Neuronal stem cell (in vitro differentiated cells): Measurements from ENCODE around the gene PDE4C.

Experiments used
- DNase-seq: peaks from one replicate; pipeline ENCODE4 v3.0.0-alpha.2; 2013; ENCODE audit warnings: low spot score
- H2AFZ ChIP-seq: one replicate; pipeline ENCODE4 v1.6.1; 2013; ENCODE audit warnings: mild to moderate bottlenecking, low read length, inconsistent platforms
- H2AK5ac ChIP-seq: 2 replicates; pipeline ENCODE4 v1.6.1; 2013; ENCODE audit warnings: low read depth, mild to moderate bottlenecking, inconsistent platforms, low read length, moderate library complexity, mixed read lengths
- H2BK120ac ChIP-seq: 2 replicates; pipeline ENCODE4 v1.6.1; 2013; ENCODE audit warnings: low read depth, mild to moderate bottlenecking, inconsistent platforms, low read length, moderate library complexity, mixed read lengths
- H2BK12ac ChIP-seq: one replicate; pipeline ENCODE4 v1.6.1; 2013; ENCODE audit warnings: low read length, inconsistent platforms
- H2BK15ac ChIP-seq: 2 replicates; pipeline ENCODE4 v1.6.1; 2013; ENCODE audit warnings: mild to moderate bottlenecking, low read length, inconsistent platforms, mixed read lengths
- H2BK5ac ChIP-seq: one replicate; pipeline ENCODE4 v1.6.1; 2013; ENCODE audit warnings: inconsistent platforms, mild to moderate bottlenecking, low read length, moderate library complexity
- H3K14ac ChIP-seq: one replicate; pipeline ENCODE4 v1.6.1; 2013; ENCODE audit warnings: low read length, inconsistent platforms
- H3K18ac ChIP-seq: 2 replicates; pipeline ENCODE4 v1.6.1; 2013; ENCODE audit warnings: low read length, inconsistent platforms
- H3K23ac ChIP-seq: 2 replicates; pipeline ENCODE4 v1.6.1; 2013; ENCODE audit warnings: low read depth, mild to moderate bottlenecking, mixed read lengths, low read length, inconsistent platforms; ENCODE audit not compliant: poor library complexity
- H3K27ac ChIP-seq: replicated peaks from 3 replicates; pipeline ENCODE4 v1.5.1; 2013; ENCODE audit warnings: low read length, inconsistent platforms
- H3K27me3 ChIP-seq, 3 experiments: 2 replicates each; pipeline ENCODE4 v1.6.1; 2013; ENCODE audit warnings: low read length in 3 of 3, mild to moderate bottlenecking in 2 of 3, inconsistent platforms in 1 of 3, low read depth in 1 of 3, mixed read lengths in 1 of 3, moderate library complexity in 1 of 3; ENCODE audit not compliant: control insufficient read depth in 3 of 3, insufficient read depth in 3 of 3
- H3K36me3 ChIP-seq, 2 donors: replicated peaks in 1 of 2; 2 replicates each; pipeline ENCODE4 v1.6.1; 2013; ENCODE audit warnings: low read length in 2 of 2; ENCODE audit not compliant: control insufficient read depth in 2 of 2, insufficient read depth in 2 of 2
- H3K4ac ChIP-seq: 2 replicates; pipeline ENCODE4 v1.6.1; 2013; ENCODE audit warnings: inconsistent platforms, mild to moderate bottlenecking, low read length, moderate library complexity
- H3K4me1 ChIP-seq, 2 donors: 1 replicate in 1 of 2; 2 replicates in 1 of 2; pipeline ENCODE4 v1.6.1; 2013; ENCODE audit warnings: low read length in 2 of 2, low read depth in 1 of 2; ENCODE audit not compliant: control insufficient read depth in 2 of 2, insufficient read depth in 1 of 2
- H3K4me2 ChIP-seq: one replicate; pipeline ENCODE4 v1.6.1; 2013; ENCODE audit warnings: mild to moderate bottlenecking, low read length, inconsistent platforms; ENCODE audit not compliant: insufficient read depth, poor library complexity, severe bottlenecking
- H3K4me3 ChIP-seq, 2 donors: 2 replicates each; pipeline ENCODE4 v1.5.1; 2013; ENCODE audit warnings: low read length in 2 of 2, mild to moderate bottlenecking in 2 of 2, inconsistent platforms in 1 of 2, moderate library complexity in 1 of 2
- H3K79me1 ChIP-seq: one replicate; pipeline ENCODE4 v1.6.1; 2013; ENCODE audit warnings: low read depth, mild to moderate bottlenecking, inconsistent platforms, low read length, moderate library complexity
- H3K9ac ChIP-seq: one replicate; pipeline ENCODE4 v1.6.1; 2013; ENCODE audit warnings: mild to moderate bottlenecking, low read depth, low read length, inconsistent platforms; ENCODE audit not compliant: poor library complexity
- H3K9me3 ChIP-seq, 2 donors: replicated peaks in 1 of 2; 2 replicates each; pipeline versions ENCODE3 to v1.6.1; 2013; ENCODE audit warnings: low read length in 2 of 2, mild to moderate bottlenecking in 2 of 2, inconsistent platforms in 1 of 2, low read depth in 1 of 2, mixed read lengths in 1 of 2, moderate library complexity in 1 of 2; ENCODE audit not compliant: control insufficient read depth in 2 of 2, insufficient read depth in 1 of 2
- H4K8ac ChIP-seq: one replicate; pipeline ENCODE4 v1.6.1; 2013; ENCODE audit warnings: low read depth, mild to moderate bottlenecking, inconsistent platforms, low read length, moderate library complexity
- H4K91ac ChIP-seq: one replicate; pipeline ENCODE4 v1.6.1; 2013; ENCODE audit warnings: low read length, low read depth, mild to moderate bottlenecking, inconsistent platforms; ENCODE audit not compliant: poor library complexity
- WGBS, 2 donors: extraction: QIAGEN DNeasy Blood & Tissue Kit; methylation state at CpG; one replicate each; pipeline ENCODE4 v1.1.7; 2013; ENCODE audit warnings: missing lambda C conversion rate in 2 of 2, mixed read lengths in 1 of 2; ENCODE audit not compliant: insufficient read length in 2 of 2, insufficient replicate concordance in 1 of 2; ENCODE audit errors: extremely low coverage in 2 of 2; 5-methylcytosine and 5-hydroxymethylcytosine counted together

PDE4C gene

DNA sequence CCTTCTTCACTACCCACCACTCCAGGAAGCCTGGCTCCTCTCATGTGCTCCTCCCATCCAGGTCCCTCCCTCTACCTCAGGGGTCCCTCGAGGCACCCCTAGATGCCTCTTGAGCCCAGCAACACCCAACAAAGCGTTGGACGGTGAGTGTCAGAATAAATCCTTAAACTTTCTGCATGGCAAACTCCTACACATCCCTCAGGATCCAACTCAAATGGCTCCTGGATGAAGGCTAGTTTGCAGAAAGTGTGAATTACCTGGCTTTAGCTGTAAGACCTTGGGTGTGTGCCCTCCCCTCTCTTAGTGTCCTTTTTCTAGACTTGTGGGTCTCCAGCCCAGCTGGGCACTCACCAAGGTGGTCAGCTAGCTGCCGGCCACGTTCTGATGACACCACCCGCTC, 27.9 kb downstream of the PDE4C start:
- no peak overlapping the region for H3K18ac ChIP-seq
- H3K36me3 ChIP-seq, result peaks cover 8 to 43% of the 10 kb centered on the region in 2 donors
- no peak overlapping the region for H3K4me2 ChIP-seq
- no peak overlapping the region for H3K4ac ChIP-seq
- H2BK15ac ChIP-seq, result no peak overlapping the region
- H3K14ac ChIP-seq, result no peak overlapping the region
- H2BK12ac ChIP-seq, result no peak overlapping the region
- no peak overlapping the region for H4K91ac ChIP-seq
- H4K8ac ChIP-seq, result no peak overlapping the region
- no peak overlapping the region for H3K9ac ChIP-seq
- H3K4me1 ChIP-seq, result peaks cover 11 to 14% of the 10 kb centered on the region in 2 donors
- H3K23ac ChIP-seq, result no peak overlapping the region
- no peak overlapping the region for H3K27ac ChIP-seq
- H2AFZ ChIP-seq, result no peak overlapping the region
- no peak overlapping the region for H2BK120ac ChIP-seq
- no peak overlapping the region for H2AK5ac ChIP-seq
- H2BK5ac ChIP-seq, result no peak overlapping the region
- no CpG with 5 or more reads among the region's 6 CpGs for WGBS, 2 donors
- H3K79me1 ChIP-seq, result peaks cover 6% of the 10 kb centered on the region
- no peak overlapping the region for H3K4me3 ChIP-seq
- DNase-seq, result no peak
- peaks cover 0 to 2% of the 10 kb centered on the region in 2 donors for H3K9me3 ChIP-seq
- H3K27me3 ChIP-seq, result peaks cover 0 to 14% (median 5%) of the 10 kb centered on the region in 3 experiments

DNA sequence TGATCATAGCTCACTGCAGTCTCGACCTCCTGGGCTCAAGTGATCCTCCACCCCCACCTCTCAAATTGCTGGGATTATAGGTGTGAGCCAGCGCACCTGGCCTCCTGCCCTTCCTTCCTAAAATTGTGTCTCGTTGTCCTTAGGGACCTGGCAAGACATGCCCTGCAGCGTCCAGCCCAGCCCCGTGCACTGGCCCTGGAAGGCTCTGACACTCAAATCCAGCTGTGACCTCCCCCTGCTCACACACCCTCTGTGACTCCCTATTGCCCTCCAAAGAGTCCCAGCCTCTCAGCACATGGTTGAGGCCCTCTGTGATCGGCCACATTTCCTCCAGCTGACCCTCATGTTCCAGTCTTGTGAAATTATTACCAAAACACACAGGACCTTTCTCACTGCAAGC, 28.3 kb downstream of the PDE4C start:
- Histone ChIP-seq H3K9me3 (no peaks in the 10 kb centered on the region), H3K18ac (no peak overlapping the region), H3K36me3 (peaks cover 8 to 43% of the 10 kb centered on the region in 2 donors), H3K4me1 (peaks cover 7 to 9% of the 10 kb centered on the region in 2 donors), H3K27ac (no peak overlapping the region), H3K9ac (no peak overlapping the region), H3K4me2 (no peak overlapping the region), H2BK5ac (no peak overlapping the region), H3K79me1 (peaks cover 3% of the 10 kb centered on the region), H2BK12ac (no peak overlapping the region), H2AFZ (no peak overlapping the region), H3K14ac (no peak overlapping the region), H2AK5ac (no peak overlapping the region), H3K4me3 (no peak overlapping the region), H2BK120ac (no peak overlapping the region), H3K23ac (no peak overlapping the region), H2BK15ac (no peak overlapping the region), H3K4ac (peak overlapping the region; percentile 66), H3K27me3 (peaks cover 0 to 10% (median under 1%) of the 10 kb centered on the region in 3 experiments), H4K91ac (no peak overlapping the region), H4K8ac (no peak overlapping the region)
- WGBS, 2 donors, result no CpG with 5 or more reads among the region's 6 CpGs
- no peak for DNase-seq

DNA sequence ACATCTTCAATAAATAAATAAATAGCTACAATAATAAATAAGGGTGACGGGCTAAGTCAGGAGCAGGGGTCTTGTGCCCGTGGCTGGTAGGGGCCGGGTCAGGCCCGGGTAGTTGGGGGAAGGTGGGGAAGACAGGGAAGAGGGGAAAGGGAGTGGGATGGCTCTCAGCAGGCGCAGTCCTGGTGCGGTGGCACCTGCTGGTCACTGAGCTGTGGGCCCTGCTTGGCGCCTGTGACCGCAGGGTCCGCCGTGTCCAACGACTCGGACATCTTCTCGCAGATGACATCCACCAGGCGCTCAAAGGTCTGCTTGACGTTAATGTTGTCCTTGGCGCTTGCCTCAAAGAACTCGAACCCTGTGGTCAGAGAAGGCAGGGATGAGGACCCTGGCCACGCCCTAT, 28.9 kb downstream of the PDE4C start:
- Histone ChIP-seq H3K4me2 (no peak overlapping the region), H2BK120ac (no peak overlapping the region), H3K27me3 (peaks cover 0 to 4% (median 0%) of the 10 kb centered on the region in 3 experiments), H2BK15ac (no peak overlapping the region), H2AFZ (no peak overlapping the region), H2AK5ac (no peak overlapping the region), H3K9me3 (no peaks in the 10 kb centered on the region), H3K79me1 (peaks cover 1% of the 10 kb centered on the region), H3K23ac (no peak overlapping the region), H3K36me3 (peaks cover 8 to 43% of the 10 kb centered on the region in 2 donors), H3K14ac (no peak overlapping the region), H3K4me1 (peaks cover 7 to 9% of the 10 kb centered on the region in 2 donors), H3K4ac (no peak overlapping the region), H3K27ac (no peak overlapping the region), H2BK5ac (no peak overlapping the region), H4K8ac (no peak overlapping the region), H4K91ac (no peak overlapping the region), H3K4me3 (no peak overlapping the region), H2BK12ac (no peak overlapping the region), H3K18ac (no peak overlapping the region), H3K9ac (no peak overlapping the region)
- whole genome bisulfite sequencing, 2 donors, result no CpG with 5 or more reads among the region's 18 CpGs
- no peak for DNase-seq

DNA sequence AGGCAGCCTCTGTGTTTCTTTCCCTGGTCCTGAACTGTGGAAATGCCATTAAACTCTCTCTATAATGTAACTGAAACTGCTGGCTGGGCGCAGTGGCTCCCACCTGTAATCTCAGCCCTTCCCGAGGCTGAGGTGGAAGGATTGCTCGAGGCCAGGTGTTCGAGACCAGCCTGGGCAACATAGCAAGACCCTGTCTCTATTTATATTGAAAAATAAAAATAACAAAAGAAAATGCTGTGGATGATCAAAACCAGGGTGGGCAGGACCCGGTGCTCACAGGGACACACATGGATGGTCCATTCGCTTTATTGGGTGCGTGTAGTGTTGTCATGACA, 29.8 kb downstream of the PDE4C start:
- H2BK15ac ChIP-seq, result no peak overlapping the region
- H3K4me2 ChIP-seq, result no peak overlapping the region
- no peaks in the 10 kb centered on the region for H3K9me3 ChIP-seq
- no peak overlapping the region for H3K14ac ChIP-seq
- peaks cover 8 to 43% of the 10 kb centered on the region in 2 donors for H3K36me3 ChIP-seq
- DNase-seq, result no peak
- no peak overlapping the region for H3K27ac ChIP-seq
- no peak overlapping the region for H3K4me3 ChIP-seq
- H3K79me1 ChIP-seq, result peaks cover 1% of the 10 kb centered on the region
- no peak overlapping the region for H3K9ac ChIP-seq
- H3K4ac ChIP-seq, result no peak overlapping the region
- no CpG with 5 or more reads among the region's 7 CpGs for WGBS, 2 donors
- H3K18ac ChIP-seq, result no peak overlapping the region
- H3K4me1 ChIP-seq, result peaks cover 7 to 14% of the 10 kb centered on the region in 2 donors
- H3K27me3 ChIP-seq, result no peaks in the 10 kb centered on the region
- no peak overlapping the region for H4K8ac ChIP-seq
- H2AK5ac ChIP-seq, result no peak overlapping the region
- no peak overlapping the region for H4K91ac ChIP-seq
- no peak overlapping the region for H2BK5ac ChIP-seq
- H2AFZ ChIP-seq, result no peak overlapping the region
- no peak overlapping the region for H3K23ac ChIP-seq
- no peak overlapping the region for H2BK12ac ChIP-seq
- H2BK120ac ChIP-seq, result no peak overlapping the region
